G401.6 (cell line): ENCODE results near the gene TBXA2R.
A peak's percentile ranks its signal among the peaks of the same experiment; 100 is the strongest.
"Not testable (repeated sequence)": the region's sequence is repeated elsewhere in the genome, so short reads cannot be mapped to it uniquely, and the experiment has no call there.

Experiments
- FAIRE-seq: peaks from 2 replicates; lab custom pipeline; 2012; peaks lifted over from hg19 to GRCh38; lab: Jason Lieb, UNC

The TBXA2R gene

DNA sequence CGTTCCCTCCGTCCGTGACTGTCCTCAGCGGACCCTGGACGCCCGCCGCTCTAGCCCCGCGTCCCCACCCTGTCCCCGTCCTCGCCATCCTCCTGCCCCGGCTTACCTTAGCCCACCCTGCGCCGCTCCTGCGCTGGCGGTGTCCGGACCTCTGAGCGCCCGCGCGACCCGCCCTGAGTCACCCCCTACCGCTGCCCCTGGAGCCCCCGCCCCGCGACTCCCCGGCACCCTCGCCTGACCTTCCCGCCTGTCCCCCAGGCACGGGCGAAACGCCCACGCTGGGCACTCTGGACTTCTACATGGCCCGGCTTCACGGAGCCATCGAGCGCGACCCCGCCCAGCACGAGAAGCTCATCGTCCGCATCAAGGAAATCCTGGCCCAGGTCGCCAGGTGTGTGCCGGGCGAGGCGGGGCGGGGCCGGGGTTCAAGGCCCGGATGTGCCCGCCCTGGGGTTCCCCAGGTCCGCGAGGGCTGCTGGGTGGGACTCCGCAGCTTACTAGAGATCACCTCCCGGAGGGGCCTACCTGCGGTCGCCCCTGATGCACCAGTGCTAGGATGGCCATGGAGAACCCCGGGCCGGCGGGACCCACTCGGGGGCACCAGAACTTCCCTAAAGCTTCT is 28.8 kb downstream of the TBXA2R start:
- no peak for FAIRE-seq

DNA sequence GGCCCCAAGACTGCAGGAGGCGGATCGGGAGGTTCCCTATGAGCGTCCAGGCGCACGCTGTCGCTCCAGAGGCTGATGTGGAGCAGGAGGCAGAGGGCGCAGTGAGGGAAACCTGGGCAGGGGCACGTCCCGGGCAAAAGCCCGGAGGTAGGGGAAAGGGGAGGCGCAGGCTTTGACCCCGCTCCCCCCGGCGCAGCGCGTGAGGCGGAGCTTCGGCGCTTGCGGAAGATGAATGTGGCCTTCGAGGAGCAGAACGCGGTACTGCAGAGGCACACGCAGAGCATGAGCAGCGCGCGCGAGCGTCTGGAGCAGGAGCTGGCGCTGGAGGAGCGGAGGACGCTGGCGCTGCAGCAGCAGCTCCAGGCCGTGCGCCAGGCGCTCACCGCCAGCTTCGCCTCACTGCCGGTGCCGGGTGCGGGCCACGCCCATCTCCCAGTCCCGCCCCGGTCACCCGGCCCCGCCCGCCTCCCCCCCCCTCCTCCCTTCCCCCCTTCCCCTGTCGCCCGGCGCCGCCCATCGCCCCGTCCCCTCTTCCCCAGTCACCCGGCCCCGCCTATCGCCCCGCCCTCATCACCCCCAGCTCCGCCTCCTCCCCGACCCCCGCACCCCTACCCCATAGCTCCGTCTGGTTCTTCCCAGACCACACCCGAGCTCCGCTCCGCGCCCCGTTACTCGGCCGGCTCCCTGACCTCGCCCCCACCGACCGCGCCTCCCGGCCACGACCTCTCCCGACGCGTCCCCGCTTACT is 29.8 kb downstream of the TBXA2R start:
- no peak for FAIRE-seq

- no peak for FAIRE-seq
Observed at GRCh38 chr19:3575949-3576673, 30.6 kb downstream of the TBXA2R start.

GRCh38 chr19:3575260-3575741 is 31.4 kb downstream of the TBXA2R start:
- no peak for FAIRE-seq

DNA sequence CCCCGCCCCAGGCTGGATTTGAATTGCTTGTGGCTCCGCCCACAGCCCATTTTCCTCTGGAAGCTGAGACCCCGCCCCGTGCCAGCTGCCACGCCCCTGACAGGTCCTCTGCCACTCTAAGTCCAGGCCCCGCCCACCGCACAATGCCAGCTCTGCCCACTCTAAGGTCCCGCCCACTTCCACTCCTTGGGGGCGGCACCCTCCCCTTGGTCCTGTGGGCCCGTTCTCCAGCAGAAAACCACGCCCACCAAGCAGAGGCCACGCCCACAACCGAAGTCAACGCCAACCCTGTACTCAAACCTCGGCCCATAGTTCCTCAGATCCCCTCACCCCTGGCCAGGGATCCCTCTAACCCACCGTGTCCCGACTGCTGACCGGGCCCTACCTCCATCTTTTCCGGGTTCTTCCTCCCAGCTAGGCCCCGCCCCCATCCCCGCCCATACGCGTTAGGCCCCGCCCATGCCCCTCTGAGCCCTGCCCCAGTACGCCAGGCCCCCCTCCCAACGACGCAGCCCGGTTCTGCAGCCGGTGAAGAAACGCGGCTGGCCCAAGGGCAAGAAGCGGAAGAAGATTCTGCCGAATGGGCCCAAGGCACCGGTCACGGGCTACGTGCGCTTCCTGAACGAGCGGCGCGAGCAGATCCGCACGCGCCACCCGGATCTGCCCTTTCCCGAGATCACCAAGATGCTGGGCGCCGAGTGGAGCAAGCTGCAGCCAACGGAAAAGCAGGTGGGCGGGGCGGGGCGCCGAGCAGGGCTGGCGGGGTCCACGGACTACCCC is 32.6 kb downstream of the TBXA2R start:
- FAIRE-seq: peak; percentile 97

- FAIRE-seq: no peak
Observed at GRCh38 chr19:3573162-3573857, 33.4 kb downstream of the TBXA2R start.

DNA sequence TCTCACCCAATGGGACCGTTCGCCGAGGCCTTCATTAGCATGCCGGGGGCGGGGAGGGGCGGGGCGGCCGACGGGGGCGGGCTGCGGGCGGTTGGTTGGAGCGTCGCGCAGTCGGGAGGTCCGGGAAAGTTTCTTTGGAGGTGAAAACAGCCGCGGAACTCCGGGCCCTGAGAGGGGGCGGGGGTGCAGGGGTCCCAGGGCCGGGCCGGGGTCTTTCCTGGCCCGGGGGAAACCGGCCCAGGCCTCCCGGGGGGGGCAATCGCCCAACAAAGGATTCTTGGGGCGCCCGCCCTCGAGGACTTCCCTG is 33.9 kb downstream of the TBXA2R start, which contains the start of gene HMG20B:
Gene HMG20B (plus strand): TSS at position 90 of the 307 bp plus-strand sequence. CDS start 366 bp downstream, outside the sequence.
- no peak for FAIRE-seq

DNA sequence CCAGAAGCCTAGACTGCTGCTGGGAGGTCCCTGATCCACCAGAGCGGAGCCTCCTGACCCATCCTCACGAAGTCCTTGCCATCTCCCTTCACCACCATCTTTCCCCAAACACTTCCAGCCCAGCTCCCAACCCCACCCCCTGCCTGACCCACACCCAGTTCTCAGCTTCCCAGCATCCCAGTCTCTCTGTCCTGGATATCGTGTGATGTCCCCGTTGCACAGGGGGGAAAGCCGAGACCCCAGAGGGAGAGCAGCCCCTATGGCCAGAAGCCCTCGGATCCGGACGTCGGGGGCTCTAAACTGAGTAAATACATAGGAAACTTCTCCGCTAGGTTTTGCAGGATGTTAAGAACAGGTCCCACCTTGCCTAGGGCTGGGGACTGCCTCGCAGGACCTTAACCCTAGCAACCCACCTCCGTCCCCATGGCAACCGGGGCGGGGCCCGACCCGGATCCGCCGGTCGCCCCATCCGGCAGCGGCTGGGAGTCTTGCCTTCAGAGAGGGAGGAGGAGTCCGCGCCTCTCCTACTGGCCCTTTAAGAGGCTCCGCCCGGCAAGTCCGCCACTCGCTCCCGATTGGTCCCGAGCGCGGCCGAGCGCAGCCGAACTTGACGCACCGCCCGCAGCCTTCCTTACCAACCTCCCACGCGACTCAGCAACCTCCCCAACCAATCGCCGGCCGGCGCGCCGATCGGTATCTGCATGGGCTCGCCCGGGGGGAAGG is 34.4 kb downstream of the TBXA2R start:
- peak; percentile 98 for FAIRE-seq

DNA sequence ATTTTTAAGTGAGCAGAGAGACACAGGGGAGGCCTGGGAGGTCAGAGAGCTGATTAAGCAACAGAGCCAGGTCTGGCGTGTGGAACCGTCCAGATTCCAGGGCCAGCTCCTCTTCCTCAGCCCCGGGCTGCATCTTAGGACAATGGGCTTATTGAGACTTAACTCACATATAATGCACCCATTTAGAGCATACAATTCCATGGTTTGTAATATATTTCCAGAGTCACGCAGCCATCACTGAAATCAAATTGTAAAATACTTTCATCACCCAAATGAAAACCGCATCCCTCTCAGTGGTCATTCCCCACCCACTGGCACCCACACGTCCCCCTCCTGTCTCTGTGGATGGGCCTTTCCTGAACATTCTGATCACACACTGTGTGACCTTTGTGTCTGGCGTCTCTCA is 36.1 kb downstream of the TBXA2R start:
- FAIRE-seq: no peak

GRCh38 chr19:3570042-3570441 is 36.6 kb downstream of the TBXA2R start:
- FAIRE-seq: not testable (repeated sequence)

- FAIRE-seq: no peak
Observed at GRCh38 chr19:3565139-3565538, 41.5 kb downstream of the TBXA2R start.

DNA sequence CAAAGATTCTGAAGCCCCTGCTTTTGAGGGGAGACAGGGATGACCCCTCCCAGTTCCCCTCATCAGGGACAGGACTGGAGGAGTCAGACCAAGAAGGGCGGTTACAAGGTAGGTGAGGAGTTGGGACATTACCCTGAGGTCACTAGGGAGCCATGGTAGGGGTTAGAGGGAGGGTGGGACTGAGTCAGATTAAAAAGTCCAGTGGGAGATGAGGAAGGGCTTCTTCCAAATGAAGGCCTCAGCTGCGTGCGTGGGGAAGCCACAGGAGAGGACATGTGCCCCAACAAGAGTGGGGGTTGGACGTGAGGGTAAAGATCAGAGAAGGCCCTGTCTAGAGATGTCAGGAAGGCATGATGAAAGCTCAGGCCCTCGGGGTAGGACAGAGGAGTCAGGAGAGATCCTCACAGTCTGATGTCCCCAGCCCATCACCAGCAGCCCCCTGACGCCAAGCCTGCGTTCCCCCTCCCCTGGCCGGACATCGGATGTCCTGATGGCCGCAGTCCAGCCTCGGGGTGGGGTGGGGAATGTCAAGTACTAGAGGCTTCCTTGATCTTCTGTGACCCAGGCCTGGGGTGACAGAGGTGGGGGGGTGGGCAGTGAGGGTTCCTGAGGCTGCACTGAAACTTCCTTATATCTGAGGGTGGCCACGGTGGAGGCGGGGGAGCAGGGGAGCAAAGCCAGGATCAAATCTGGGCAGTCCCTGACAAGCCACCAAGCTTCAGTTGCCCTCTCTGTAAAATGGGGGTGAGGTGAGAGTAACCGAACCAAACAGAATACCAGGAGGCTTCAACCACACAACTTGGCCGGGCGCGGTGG is 42.8 kb downstream of the TBXA2R start:
- FAIRE-seq: no peak

DNA sequence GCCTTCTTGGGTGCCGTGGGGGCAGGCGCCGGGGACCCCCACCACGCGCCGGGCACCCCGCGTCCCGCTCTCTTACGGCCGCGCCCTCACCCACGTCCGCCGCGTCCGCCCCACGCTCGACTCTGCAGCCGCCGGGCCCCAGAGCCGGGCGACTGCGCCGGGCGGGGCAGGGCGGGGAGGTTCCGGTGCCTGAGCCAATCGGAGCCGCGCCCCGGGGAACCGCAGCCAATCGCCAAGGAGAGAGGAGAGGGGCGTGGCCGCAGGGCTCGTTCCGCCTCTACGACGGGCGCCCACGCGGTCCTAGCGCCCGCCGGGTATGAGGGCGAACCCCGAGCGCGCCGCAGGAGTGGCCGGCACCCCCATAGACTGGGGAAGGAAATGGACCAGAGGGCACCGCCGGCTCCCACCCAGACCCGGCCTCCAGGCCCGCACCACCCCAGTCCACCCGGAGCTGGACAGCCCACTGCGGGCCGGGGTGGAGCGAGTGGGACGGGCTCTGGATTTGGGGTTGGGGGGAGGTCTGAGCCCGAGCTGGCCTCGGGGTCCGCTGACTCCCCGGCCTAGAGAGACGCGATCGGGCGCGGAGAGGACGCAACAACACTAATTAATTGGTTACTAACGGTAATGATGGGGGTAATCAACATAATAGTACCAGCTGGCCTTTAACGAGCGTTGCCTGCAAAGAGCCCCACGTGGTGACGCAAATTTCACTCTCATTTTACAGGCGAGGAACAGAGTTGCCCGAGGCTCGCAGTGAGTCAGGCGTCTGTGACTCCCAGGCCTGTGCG is 49.0 kb downstream of the TBXA2R start, which contains the start of gene MFSD12:
Gene MFSD12 (minus strand): TSS at position 126 of the 788 bp plus-strand sequence. CDS start 183 bp downstream, outside the sequence.
- peak; percentile 95 for FAIRE-seq

GRCh38 chr19:3556978-3557460 is 49.7 kb downstream of the TBXA2R start:
- FAIRE-seq: no peak

DNA sequence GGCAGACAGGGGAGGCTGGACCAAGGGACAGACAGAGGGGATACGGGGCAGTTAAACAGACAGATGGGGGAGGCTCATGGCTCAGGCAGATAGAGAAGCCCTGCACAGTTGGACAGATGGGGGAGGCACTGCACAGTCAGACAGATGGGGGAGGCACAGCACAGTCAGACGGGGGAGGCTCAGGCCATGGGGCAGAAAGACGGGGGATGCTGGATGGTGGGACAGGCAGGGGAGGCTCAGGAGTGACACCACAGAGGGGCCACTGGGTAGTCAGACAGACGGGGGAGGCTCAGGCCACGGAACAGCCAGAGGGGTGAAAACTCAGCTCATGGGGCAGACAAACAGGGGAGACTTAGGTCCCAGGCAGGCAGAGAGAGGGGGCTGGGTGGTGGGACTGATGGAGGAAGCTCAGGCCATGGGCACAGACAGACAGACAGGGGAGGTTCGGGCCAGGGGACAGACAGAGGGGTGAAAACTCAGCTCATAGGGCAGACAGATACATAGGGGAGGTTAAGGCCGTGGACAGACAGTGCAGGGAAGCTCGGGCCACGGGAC is 50.2 kb downstream of the TBXA2R start:
- no peak for FAIRE-seq

DNA sequence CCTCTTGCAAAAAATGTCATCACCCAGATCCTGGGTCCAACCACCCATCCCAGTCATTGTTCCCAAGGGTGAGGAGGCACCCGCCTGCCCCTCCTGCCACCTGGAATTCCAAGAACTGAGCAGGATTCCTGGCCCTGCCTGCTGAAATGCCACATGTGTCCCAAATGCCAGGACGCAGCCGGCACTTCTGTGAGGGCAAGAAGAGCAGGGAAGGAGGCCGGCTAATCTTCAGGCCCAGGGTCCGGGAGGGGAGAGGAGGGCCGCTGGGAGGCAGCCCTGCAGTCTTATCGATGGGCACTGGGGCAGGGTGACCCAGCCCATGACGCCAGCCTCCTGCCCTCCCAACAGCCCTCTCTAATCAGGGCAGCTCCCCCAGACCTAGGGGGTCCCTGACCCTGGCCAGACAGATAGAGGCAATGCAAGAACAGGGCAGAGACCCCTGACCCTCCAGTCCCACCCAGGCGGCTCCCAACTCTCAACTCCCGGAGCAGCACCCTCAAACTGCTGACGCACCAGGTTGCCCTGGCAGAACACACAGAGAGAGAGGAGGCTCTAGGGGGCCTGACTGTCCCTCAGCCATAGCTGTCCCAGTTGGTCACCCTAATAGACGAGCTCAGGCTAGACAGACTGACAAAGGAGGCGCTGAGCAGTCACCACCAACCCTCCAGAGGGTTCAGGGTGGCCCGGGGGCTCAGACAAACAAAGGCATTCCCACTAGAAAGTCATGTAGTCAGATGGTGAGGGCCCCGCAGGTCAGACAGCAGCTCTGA is 50.8 kb downstream of the TBXA2R start:
- FAIRE-seq: no peak

- no peak for FAIRE-seq
Observed at GRCh38 chr19:3554254-3555083, 52.2 kb downstream of the TBXA2R start.
